Measurements from ENCODE around the gene ZNF438. TPM values are rescaled to one million over a fixed set of nuclear protein-coding genes. Genes with fewer than 3 reads are reported as not detected.

ZNF438 gene
- total and polyA plus RNA-seq, 9 donors: 6.2 to 12.7 (median 7.1) TPM

DNA sequence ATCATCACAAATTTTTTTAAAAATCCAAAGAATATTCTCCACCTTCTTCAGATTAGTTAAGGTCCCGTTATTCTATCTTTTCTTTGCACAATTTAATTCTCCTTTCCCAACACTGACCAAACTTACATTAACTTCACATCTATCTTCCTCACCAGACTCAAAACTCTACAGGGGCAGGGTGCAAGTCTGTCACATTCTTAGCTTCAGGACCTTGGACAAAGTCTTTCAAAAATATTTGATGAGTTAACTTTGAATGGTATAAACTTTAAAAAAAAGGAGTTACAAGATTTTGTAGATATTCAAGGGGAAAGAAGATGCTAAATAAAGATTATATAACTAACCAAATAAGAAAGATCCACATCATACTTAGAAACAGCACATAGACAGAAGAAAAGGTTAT is 132.7 kb downstream of the ZNF438 start:
- Histone ChIP-seq H3K4me3 (no peak overlapping the region), H3K27ac (no peak overlapping the region), H3K27me3 (no peaks in the 10 kb centered on the region), H3K4me1 (ENCODE audit: insufficient read depth) (no peaks in the 10 kb centered on the region), H3K9me3 (no peaks in the 10 kb centered on the region), H3K36me3 (no peaks in the 10 kb centered on the region)
- 89 to 98% (median 93%) methylated on average over 1 of the region's 1 CpG for WGBS, 3 donors
- no peak for DNase-seq
- TF ChIP-seq, protein P1, sequence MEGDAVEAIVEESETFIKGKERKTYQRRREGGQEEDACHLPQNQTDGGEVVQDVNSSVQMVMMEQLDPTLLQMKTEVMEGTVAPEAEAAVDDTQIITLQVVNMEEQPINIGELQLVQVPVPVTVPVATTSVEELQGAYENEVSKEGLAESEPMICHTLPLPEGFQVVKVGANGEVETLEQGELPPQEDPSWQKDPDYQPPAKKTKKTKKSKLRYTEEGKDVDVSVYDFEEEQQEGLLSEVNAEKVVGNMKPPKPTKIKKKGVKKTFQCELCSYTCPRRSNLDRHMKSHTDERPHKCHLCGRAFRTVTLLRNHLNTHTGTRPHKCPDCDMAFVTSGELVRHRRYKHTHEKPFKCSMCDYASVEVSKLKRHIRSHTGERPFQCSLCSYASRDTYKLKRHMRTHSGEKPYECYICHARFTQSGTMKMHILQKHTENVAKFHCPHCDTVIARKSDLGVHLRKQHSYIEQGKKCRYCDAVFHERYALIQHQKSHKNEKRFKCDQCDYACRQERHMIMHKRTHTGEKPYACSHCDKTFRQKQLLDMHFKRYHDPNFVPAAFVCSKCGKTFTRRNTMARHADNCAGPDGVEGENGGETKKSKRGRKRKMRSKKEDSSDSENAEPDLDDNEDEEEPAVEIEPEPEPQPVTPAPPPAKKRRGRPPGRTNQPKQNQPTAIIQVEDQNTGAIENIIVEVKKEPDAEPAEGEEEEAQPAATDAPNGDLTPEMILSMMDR (IDR thresholded peaks at IDR 0.05): no peak
- TF ChIP-seq EP300 (IDR thresholded peaks at IDR 0.05) (no peak), POLR2A (IDR thresholded peaks at IDR 0.05) (no peak)
- intact Hi-C loops (cut with DNase I): no loop called here

DNA sequence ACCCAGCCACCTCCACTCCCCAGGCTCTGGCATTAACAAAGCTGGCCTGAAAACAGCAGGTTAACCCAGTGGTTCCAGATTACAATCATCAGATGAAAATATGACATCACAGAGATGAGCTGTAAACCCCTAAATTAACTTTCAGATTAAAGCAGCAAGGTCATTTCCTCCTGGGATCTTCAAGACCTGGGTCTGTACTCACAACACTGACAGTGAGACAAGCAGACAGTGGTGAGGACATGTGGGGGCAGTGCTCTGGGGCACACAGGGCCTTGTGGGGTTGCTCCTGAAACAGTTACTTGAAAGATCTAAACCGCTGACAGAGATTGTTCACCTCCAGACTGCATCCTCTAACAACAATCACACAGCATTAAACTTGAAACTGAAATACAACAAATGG is 134.1 kb downstream of the ZNF438 start:
- 91 to 97% (median 96%) methylated on average over 1 of the region's 1 CpG for WGBS, 3 donors
- H3K9me3 ChIP-seq: no peaks in the 10 kb centered on the region
- no peak for DNase-seq
- intact Hi-C loops (cut with DNase I): no loop called here
- TF ChIP-seq, protein P1 (IDR thresholded peaks at IDR 0.05): no peak
- no peak for TF ChIP-seq POLR2A (IDR thresholded peaks at IDR 0.05)
- no peak for TF ChIP-seq EP300 (IDR thresholded peaks at IDR 0.05)
- H3K36me3 ChIP-seq: no peaks in the 10 kb centered on the region
- no peaks in the 10 kb centered on the region for H3K27me3 ChIP-seq
- H3K27ac ChIP-seq: no peak overlapping the region
- no peak overlapping the region for H3K4me3 ChIP-seq
- H3K4me1 ChIP-seq (ENCODE audit: insufficient read depth): no peaks in the 10 kb centered on the region

DNA sequence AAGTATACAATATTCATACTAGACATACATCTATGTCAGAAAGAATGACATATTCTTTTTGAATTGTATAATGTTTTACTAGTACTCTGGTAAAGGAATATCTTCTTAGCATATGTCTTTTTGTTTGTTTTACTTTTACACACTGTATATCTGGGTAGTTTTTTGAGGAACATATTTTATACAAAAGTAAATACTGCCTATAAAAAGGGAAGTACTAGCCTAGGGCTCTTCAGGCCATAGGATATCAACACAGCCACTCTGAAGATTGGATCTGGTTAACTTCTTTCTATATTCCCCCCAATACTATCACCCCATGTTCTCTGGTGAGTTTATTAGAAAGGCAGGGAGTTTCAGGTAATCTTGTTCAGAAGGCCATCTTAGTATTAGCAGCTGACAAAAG is 134.6 kb downstream of the ZNF438 start:
- Histone ChIP-seq H3K9me3 (no peaks in the 10 kb centered on the region), H3K27me3 (no peaks in the 10 kb centered on the region), H3K36me3 (no peaks in the 10 kb centered on the region), H3K27ac (no peak overlapping the region), H3K4me3 (no peak overlapping the region), H3K4me1 (ENCODE audit: insufficient read depth) (no peaks in the 10 kb centered on the region)
- TF ChIP-seq POLR2A (IDR thresholded peaks at IDR 0.05) (no peak), EP300 (IDR thresholded peaks at IDR 0.05) (no peak)
- TF ChIP-seq, protein P1 (IDR thresholded peaks at IDR 0.05): no peak
- intact Hi-C loops (cut with DNase I): no loop called here
- no peak for DNase-seq

DNA sequence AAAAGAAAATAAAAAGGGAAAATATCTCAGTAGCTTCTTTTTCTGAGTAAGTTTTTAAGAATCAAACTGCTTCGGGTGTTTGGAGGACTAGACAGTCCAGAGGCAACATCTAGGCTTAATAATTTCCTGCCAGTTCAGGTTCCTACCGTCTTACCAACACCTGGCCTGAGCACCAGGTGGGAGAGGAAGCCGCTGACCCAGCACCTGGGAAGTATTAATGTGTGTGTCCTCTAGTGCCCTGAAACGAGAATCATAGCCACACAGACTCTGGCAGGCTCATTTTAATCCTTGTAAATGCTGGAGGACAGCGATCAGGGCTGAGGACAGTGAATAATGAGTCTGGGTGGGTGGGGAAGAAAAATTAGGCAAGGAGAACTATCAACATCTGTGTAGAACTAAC is 137.4 kb downstream of the ZNF438 start:
- no peaks in the 10 kb centered on the region for H3K4me1 ChIP-seq (ENCODE audit: insufficient read depth)
- H3K27ac ChIP-seq: no peak overlapping the region
- no peak for TF ChIP-seq POLR2A (IDR thresholded peaks at IDR 0.05)
- TF ChIP-seq, protein P1 (IDR thresholded peaks at IDR 0.05): no peak
- no peak for TF ChIP-seq EP300 (IDR thresholded peaks at IDR 0.05)
- DNase-seq: no peak
- intact Hi-C loops (cut with DNase I): no loop called here
- no peaks in the 10 kb centered on the region for H3K9me3 ChIP-seq
- no peak overlapping the region for H3K4me3 ChIP-seq
- WGBS, 3 donors: 81 to 85% (median 82%) methylated on average over 5 of the region's 5 CpGs
- H3K27me3 ChIP-seq: no peaks in the 10 kb centered on the region
- H3K36me3 ChIP-seq: no peaks in the 10 kb centered on the region

DNA sequence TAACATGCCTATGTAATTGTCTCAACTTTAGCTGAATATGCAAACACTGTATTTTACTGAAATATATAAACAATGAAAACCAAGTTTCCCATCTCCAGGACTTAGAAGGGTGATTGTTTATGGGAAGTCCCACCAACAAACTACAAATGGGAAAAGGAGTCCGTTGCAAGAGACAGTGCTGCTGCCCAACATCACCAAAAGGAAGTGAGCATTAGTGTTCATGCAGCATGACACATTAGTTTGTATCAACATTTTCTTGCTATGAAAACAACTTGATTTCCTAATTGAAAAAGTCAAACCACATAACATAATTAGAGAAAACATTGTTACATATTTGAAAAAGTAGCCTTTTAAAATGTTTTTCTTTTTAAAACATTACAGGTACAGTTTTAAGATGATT is 138.5 kb downstream of the ZNF438 start:
- Histone ChIP-seq H3K36me3 (no peaks in the 10 kb centered on the region), H3K4me3 (no peak overlapping the region), H3K4me1 (ENCODE audit: insufficient read depth) (no peaks in the 10 kb centered on the region), H3K9me3 (no peaks in the 10 kb centered on the region), H3K27ac (no peak overlapping the region), H3K27me3 (no peaks in the 10 kb centered on the region)
- WGBS, 3 donors: 70 to 81% (median 76%) methylated on average over 1 of the region's 1 CpG
- TF ChIP-seq POLR2A (IDR thresholded peaks at IDR 0.05) (no peak), EP300 (IDR thresholded peaks at IDR 0.05) (no peak)
- TF ChIP-seq, protein P1 (IDR thresholded peaks at IDR 0.05): no peak
- intact Hi-C loops (cut with DNase I): no loop called here
- DNase-seq: no peak
